ENCODE data around the gene HOXA7.

HOXA7 gene

GRCh38 chr7:27182285-27182841, 25.9 kb upstream of the HOXA7 start:
- no peak for DNase-seq (ENCODE audit: low spot score)

- no peak for DNase-seq (ENCODE audit: low spot score)
Measured at GRCh38 chr7:27181795-27182275, 25.4 kb upstream of the HOXA7 start.

GRCh38 chr7:27180431-27181420, 24.3 kb upstream of the HOXA7 start:
- DNase-seq (ENCODE audit: low spot score): no peak

- peak; percentile 95 for DNase-seq (ENCODE audit: low spot score)
Measured at GRCh38 chr7:27179503-27180430, 23.3 kb upstream of the HOXA7 start.

GRCh38 chr7:27179030-27179429, 22.6 kb upstream of the HOXA7 start:
- DNase-seq (ENCODE audit: low spot score): no peak

- no peak for DNase-seq (ENCODE audit: low spot score)
Measured at GRCh38 chr7:27178366-27178765, 21.9 kb upstream of the HOXA7 start.

GRCh38 chr7:27177795-27178320, 21.4 kb upstream of the HOXA7 start:
- no peak for DNase-seq (ENCODE audit: low spot score)

GRCh38 chr7:27176962-27177794, 20.7 kb upstream of the HOXA7 start:
- DNase-seq (ENCODE audit: low spot score): no peak

GRCh38 chr7:27176524-27176845, 20.0 kb upstream of the HOXA7 start:
- no peak for DNase-seq (ENCODE audit: low spot score)

GRCh38 chr7:27175626-27176523, 19.4 kb upstream of the HOXA7 start:
- no peak for DNase-seq (ENCODE audit: low spot score)

GRCh38 chr7:27174874-27175625, 18.6 kb upstream of the HOXA7 start:
- no peak for DNase-seq (ENCODE audit: low spot score)

GRCh38 chr7:27173956-27174873, 17.7 kb upstream of the HOXA7 start, which contains the start of gene HOXA10:
Gene HOXA10, minus strand, starts transcription at chr7:27174320. Its CDS starts 14 bp downstream, at chr7:27174306.
- no peak for DNase-seq (ENCODE audit: low spot score)

GRCh38 chr7:27173511-27173955, 17.1 kb upstream of the HOXA7 start:
- DNase-seq (ENCODE audit: low spot score): peak; percentile 64

- DNase-seq (ENCODE audit: low spot score): peak; percentile 80
Measured at GRCh38 chr7:27172823-27173510, 16.5 kb upstream of the HOXA7 start.

- no peak for DNase-seq (ENCODE audit: low spot score)
Measured at GRCh38 chr7:27172315-27172774, 15.9 kb upstream of the HOXA7 start.

GRCh38 chr7:27171637-27172314, 15.3 kb upstream of the HOXA7 start:
- no peak for DNase-seq (ENCODE audit: low spot score)

- no peak for DNase-seq (ENCODE audit: low spot score)
Measured at GRCh38 chr7:27171325-27171636, 14.8 kb upstream of the HOXA7 start.
